ENCODE data around the gene AMBP.

AMBP gene

GRCh38 chr9:114016629-114017423 lies 61.3 kb downstream of the AMBP start:
- no peak for TF ChIP-seq CTCF (IDR thresholded peaks at IDR 0.05; ENCODE audit: insufficient read depth, low read depth, low read length, missing control alignments)
- no peak for DNase-seq (ENCODE audit: low read depth)
- no peak overlapping the region for H3K4me3 ChIP-seq (ENCODE audit: low read depth, low read length)

GRCh38 chr9:114016101-114016500 lies 62.0 kb downstream of the AMBP start:
- DNase-seq (ENCODE audit: low read depth): no peak

GRCh38 chr9:114015607-114016006 lies 62.5 kb downstream of the AMBP start:
- H3K4me3 ChIP-seq (ENCODE audit: low read depth, low read length): no peak overlapping the region
- DNase-seq (ENCODE audit: low read depth): no peak
- no peak for TF ChIP-seq CTCF (IDR thresholded peaks at IDR 0.05; ENCODE audit: insufficient read depth, low read depth, low read length, missing control alignments)

More at GRCh38 chr9:114016101-114016500, 62.0 kb downstream of the AMBP start:
- no peak for TF ChIP-seq CTCF (IDR thresholded peaks at IDR 0.05; ENCODE audit: insufficient read depth, low read depth, low read length, missing control alignments)
- H3K4me3 ChIP-seq (ENCODE audit: low read depth, low read length): no peak overlapping the region

GRCh38 chr9:114014044-114014443 lies 64.1 kb downstream of the AMBP start:
- no peak for DNase-seq (ENCODE audit: low read depth)
- H3K4me3 ChIP-seq (ENCODE audit: low read depth, low read length): no peak overlapping the region
- no peak for TF ChIP-seq CTCF (IDR thresholded peaks at IDR 0.05; ENCODE audit: insufficient read depth, low read depth, low read length, missing control alignments)

- no peak for DNase-seq (ENCODE audit: low read depth)
- TF ChIP-seq CTCF (IDR thresholded peaks at IDR 0.05; ENCODE audit: insufficient read depth, low read depth, low read length, missing control alignments): no peak
Measured at GRCh38 chr9:114012126-114012525, 66.0 kb downstream of the AMBP start.

GRCh38 chr9:114011313-114011712 lies 66.8 kb downstream of the AMBP start:
- no peak for DNase-seq (ENCODE audit: low read depth)
- no peak overlapping the region for H3K4me3 ChIP-seq (ENCODE audit: low read depth, low read length)
- TF ChIP-seq CTCF (IDR thresholded peaks at IDR 0.05; ENCODE audit: insufficient read depth, low read depth, low read length, missing control alignments): no peak

More at GRCh38 chr9:114012126-114012525, 66.0 kb downstream of the AMBP start:
- no peak overlapping the region for H3K4me3 ChIP-seq (ENCODE audit: low read depth, low read length)

Measured in GM12865 (cell line).